B cell (primary cell): ENCODE results near the gene SORL1. TPM values are rescaled to one million over a fixed set of nuclear protein-coding genes. Genes with fewer than 3 reads are reported as not detected.
"Not testable (repeated sequence)": the region's sequence is repeated elsewhere in the genome, so short reads cannot be mapped to it uniquely, and the experiment has no call there.

Experiments used
- ATAC-seq: fragments of 200-7000 bp; cut with Tn5 transposase; one replicate; pipeline ENCODE4 v1.10.0; 2021; ENCODE audit warnings: low read depth, mild to moderate bottlenecking, moderate number of reproducible peaks, moderate library complexity
- CTCF ChIA-PET: fragments of 350-600 bp; sonication (Branson Sonifier 250); formaldehyde crosslinking; loops from one replicate; lab custom pipeline; 2021; ENCODE audit warnings: antibody characterized with exemption, inconsistent platforms; lab: Charles Lee
- POLR2A ChIA-PET: fragments of 350-600 bp; sonication (Branson Sonifier 250); formaldehyde crosslinking; loops from one replicate; lab custom pipeline; 2021; ENCODE audit warnings: antibody characterized with exemption; lab: Charles Lee
- DNase-seq: peaks from one replicate; pipeline ENCODE4 v3.0.0; 2013
- H2AFZ ChIP-seq: 2 replicates; pipeline ENCODE4 v1.6.1; 2012; ENCODE audit warnings: mild to moderate bottlenecking, low read depth, low read length; ENCODE audit not compliant: insufficient read depth, poor library complexity, severe bottlenecking
- H3K27ac ChIP-seq, 2 donors: 1 replicate in 1 of 2; 2 replicates in 1 of 2; pipeline ENCODE4 v1.5.1; 2012 to 2013; ENCODE audit warnings: low read length in 2 of 2, mild to moderate bottlenecking in 2 of 2, moderate library complexity in 1 of 2
- H3K27me3 ChIP-seq, 4 experiments: fragments of 200-600 bp in 1 of 4; sonication (generic) in 1 of 4; replicated peaks in 1 of 4; 1 replicate in 2 of 4; 2 replicates in 2 of 4; pipeline versions ENCODE4 v1.6.1 to v1.7.0; 2013 to 2016; ENCODE audit warnings: low read length in 3 of 4, mild to moderate bottlenecking in 2 of 4, mixed read lengths in 1 of 4, moderate library complexity in 1 of 4; ENCODE audit not compliant: insufficient read depth in 4 of 4, control insufficient read depth in 3 of 4; ENCODE audit errors: control extremely low read depth in 1 of 4
- H3K36me3 ChIP-seq, 2 experiments: replicated peaks in 1 of 2; 1 replicate in 1 of 2; 2 replicates in 1 of 2; pipeline versions ENCODE4 v1.6.1 to v1.7.1; 2013; ENCODE audit warnings: low read length in 1 of 2; ENCODE audit not compliant: insufficient read depth in 2 of 2, control insufficient read depth in 1 of 2; ENCODE audit errors: control extremely low read depth in 1 of 2, extremely low read depth in 1 of 2
- H3K4me1 ChIP-seq, 2 donors: fragments of 200-600 bp in 1 of 2; sonication (generic) in 1 of 2; 1 replicate in 1 of 2; 2 replicates in 1 of 2; pipeline versions ENCODE4 v1.5.1 to v1.6.1; 2013 to 2017; ENCODE audit warnings: low read length in 2 of 2; ENCODE audit not compliant: control insufficient read depth in 2 of 2, insufficient read depth in 2 of 2
- H3K4me2 ChIP-seq: replicated peaks from 2 replicates; pipeline ENCODE3; 2012; ENCODE audit warnings: mild to moderate bottlenecking, low read depth, low read length; ENCODE audit not compliant: poor library complexity, severe bottlenecking
- H3K4me3 ChIP-seq, 5 experiments: fragments of 200-600 bp in 1 of 5; sonication (generic) in 1 of 5; 1 replicate in 3 of 5; 2 replicates in 2 of 5; pipeline versions ENCODE4 v1.5.1 to v1.7.0; 2011 to 2016; ENCODE audit warnings: low read length in 4 of 5, mild to moderate bottlenecking in 4 of 5, low read depth in 2 of 5, control low read depth in 1 of 5, moderate library complexity in 1 of 5; ENCODE audit not compliant: insufficient read depth in 1 of 5; ENCODE audit errors: control extremely low read depth in 1 of 5, extremely low read depth in 1 of 5
- H3K79me2 ChIP-seq: fragments of 200-600 bp; sonication (generic); one replicate; pipeline ENCODE4 v1.6.0; 2016; ENCODE audit warnings: low read length; ENCODE audit not compliant: control insufficient read depth, insufficient read depth
- H3K9ac ChIP-seq: fragments of 200-600 bp; sonication (generic); 2 replicates; pipeline ENCODE4 v1.6.1; 2017; ENCODE audit warnings: mild to moderate bottlenecking, low read length, moderate library complexity
- H3K9me3 ChIP-seq, 3 donors: one replicate each; pipeline versions ENCODE4 v1.6.1 to v1.7.1; 2013; ENCODE audit warnings: low read length in 2 of 3; ENCODE audit not compliant: control insufficient read depth in 2 of 3, insufficient read depth in 1 of 3; ENCODE audit errors: control extremely low read depth in 1 of 3
- H4K20me1 ChIP-seq: 2 replicates; pipeline ENCODE4 v1.6.0; 2012; ENCODE audit warnings: mild to moderate bottlenecking, low read length; ENCODE audit not compliant: insufficient read depth, control insufficient read depth, poor library complexity, severe bottlenecking
- H3K27ac Mint-ChIP-seq: one replicate; pipeline ENCODE4 v1.8.0; 2021; ENCODE audit warnings: mixed read lengths
- H3K27me3 Mint-ChIP-seq: one replicate; pipeline ENCODE4 v1.8.0; 2021; ENCODE audit warnings: mixed read lengths
- H3K4me1 Mint-ChIP-seq: one replicate; pipeline ENCODE4 v1.8.0; 2021; ENCODE audit warnings: mixed read lengths
- H3K4me3 Mint-ChIP-seq: one replicate; pipeline ENCODE4 v1.8.0; 2021; ENCODE audit warnings: mixed read lengths
- H3K9me3 Mint-ChIP-seq: one replicate; pipeline ENCODE4 v1.8.0; 2022; ENCODE audit warnings: mixed read lengths; ENCODE audit not compliant: insufficient read depth
- CTCF ChIP-seq: fragments of 200-600 bp; IDR thresholded peaks from one replicate; pipeline ENCODE4 v1.8.0; 2022; ENCODE audit warnings: antibody characterized with exemption, mild to moderate bottlenecking
- EZH2 ChIP-seq: IDR thresholded peaks from 2 replicates; pipeline ENCODE4 v1.6.1; 2012; ENCODE audit warnings: borderline replicate concordance, low read depth, mild to moderate bottlenecking, moderate library complexity, low read length; ENCODE audit not compliant: insufficient read depth, poor library complexity, severe bottlenecking
- WGBS: methylation state at CpG from one replicate; pipeline ENCODE4 v1.1.5; 2013; ENCODE audit warnings: missing lambda C conversion rate; ENCODE audit not compliant: insufficient coverage; 5-methylcytosine and 5-hydroxymethylcytosine counted together
- intact Hi-C: fragments of 100-400 bp; cut with micrococcal nuclease; formaldehyde crosslinking; loops from one replicate; pipeline ENCODE4 v1.10.0; 2022
- polyA plus RNA-seq: library from polyadenylated mRNA; depleted of rRNA; stranded (reverse); fragments of >200 nt; gene quantifications from 2 replicates; pipeline ENCODE4 v1.2.3, GENCODE V29; 2012
- total RNA-seq, 2 donors: library from RNA; stranded (reverse); fragments of 120-200 nt in 1 of 2; gene quantifications; 1 replicate in 1 of 2; 2 replicates in 1 of 2; pipeline versions ENCODE4 v1.2.3 to v1.2.4, GENCODE V29; 2013 to 2022

Gene SORL1
- total and polyA plus RNA-seq, 2 donors (not counting 1 experiment from before 2014, with no cell fraction given), result 13.0 to 396 TPM

DNA sequence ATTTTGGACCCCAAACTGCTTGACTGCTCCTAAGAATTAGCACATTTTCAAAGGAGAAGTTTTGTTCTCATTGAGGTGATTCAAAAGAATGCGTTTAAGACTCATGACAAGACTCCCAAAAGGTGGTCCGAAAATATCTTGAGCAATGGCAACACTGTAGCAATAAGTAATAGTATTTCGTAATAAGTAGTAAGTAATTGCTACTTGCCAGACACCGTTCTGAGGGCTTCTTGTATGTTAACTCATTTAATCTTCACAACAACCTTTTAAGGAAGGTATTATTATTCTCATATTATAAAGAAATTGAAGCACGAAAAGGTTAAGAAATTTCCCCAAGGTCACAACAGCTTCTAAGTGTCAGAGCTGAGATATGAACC, 184.7 kb downstream of the SORL1 start:
- Histone ChIP-seq H3K4me3 (no peak overlapping the region), H3K27me3 (no peaks in the 10 kb centered on the region), H3K36me3 (peaks cover 0 to 7% of the 10 kb centered on the region in 2 experiments), H3K4me2 (no peak overlapping the region), H3K27ac (no peak overlapping the region), H3K9ac (no peak overlapping the region), H3K4me1 (no peaks in the 10 kb centered on the region), H2AFZ (no peak overlapping the region), H3K79me2 (no peaks in the 10 kb centered on the region), H3K9me3 (no peaks in the 10 kb centered on the region), H4K20me1 (no peaks in the 10 kb centered on the region)
- WGBS, result 100% methylated on average over 1 of the region's 5 CpGs
- TF ChIP-seq EZH2 (no peak), CTCF (no peak)
- CTCF ChIA-PET, result no interaction called here
- H3K4me1 Mint-ChIP-seq, result no peaks in the 10 kb centered on the region
- intact Hi-C loops, result no loop called here
- ATAC-seq (no peak), DNase-seq (no peak)
- H3K27ac Mint-ChIP-seq, result no peak overlapping the region
- H3K4me3 Mint-ChIP-seq, result no peak overlapping the region
- H3K9me3 Mint-ChIP-seq, result no peaks in the 10 kb centered on the region
- POLR2A ChIA-PET, result no interaction called here
- no peaks in the 10 kb centered on the region for H3K27me3 Mint-ChIP-seq

GRCh38 chr11:121637587-121637986, 185.5 kb downstream of the SORL1 start:
- H4K20me1 ChIP-seq, H3K27me3 Mint-ChIP-seq, H3K4me1 Mint-ChIP-seq, H2AFZ ChIP-seq, H3K9me3 Mint-ChIP-seq, H3K27ac ChIP-seq, H3K4me3 ChIP-seq, H3K79me2 ChIP-seq, intact Hi-C loops, H3K36me3 ChIP-seq, H3K9me3 ChIP-seq, H3K9ac ChIP-seq, CTCF ChIA-PET, H3K27ac Mint-ChIP-seq, H3K4me2 ChIP-seq, ATAC-seq, DNase-seq, H3K4me3 Mint-ChIP-seq, H3K4me1 ChIP-seq, POLR2A ChIA-PET, H3K27me3 ChIP-seq: not testable (repeated sequence)
- 100% methylated on average over 1 of the region's 8 CpGs for WGBS
